Liver (tissue), 9 donors: ENCODE results near the gene TMPRSS7. TPM values are rescaled to one million over a fixed set of nuclear protein-coding genes. Genes with fewer than 3 reads are reported as not detected.

Experiments used
- DNase-seq: peaks from one replicate; pipeline ENCODE4 v3.0.0-alpha.2; 2017; ENCODE audit warnings: low spot score
- H3K27ac ChIP-seq, 2 donors: one replicate each; pipeline ENCODE4 v1.7.0; 2013; ENCODE audit warnings: inconsistent platforms in 2 of 2, low read length in 2 of 2, control low read depth in 1 of 2, low read depth in 1 of 2, mild to moderate bottlenecking in 1 of 2
- H3K27me3 ChIP-seq, 4 donors: one replicate each; pipeline versions ENCODE4 v1.6.1 to v1.7.0; 2013; ENCODE audit warnings: low read length in 3 of 4, inconsistent platforms in 1 of 4, mild to moderate bottlenecking in 1 of 4, moderate library complexity in 1 of 4; ENCODE audit not compliant: control insufficient read depth in 4 of 4, insufficient read depth in 4 of 4
- H3K36me3 ChIP-seq, 4 donors: one replicate each; pipeline versions ENCODE4 v1.6.1 to v1.7.0; 2013; ENCODE audit warnings: low read length in 3 of 4, mild to moderate bottlenecking in 3 of 4, low read depth in 1 of 4, moderate library complexity in 1 of 4; ENCODE audit not compliant: control insufficient read depth in 4 of 4, insufficient read depth in 3 of 4
- H3K4me1 ChIP-seq, 4 donors: one replicate each; pipeline versions ENCODE4 v1.6.1 to v1.7.0; 2013; ENCODE audit warnings: low read length in 3 of 4, mild to moderate bottlenecking in 3 of 4, moderate library complexity in 1 of 4; ENCODE audit not compliant: control insufficient read depth in 4 of 4, insufficient read depth in 4 of 4
- H3K4me3 ChIP-seq, 3 donors: one replicate each; pipeline versions ENCODE4 v1.6.1 to v1.7.0; 2013; ENCODE audit warnings: low read length in 3 of 3, control low read depth in 1 of 3, low read depth in 1 of 3, mild to moderate bottlenecking in 1 of 3
- H3K9ac ChIP-seq, 2 donors: one replicate each; pipeline ENCODE4 v1.7.0; 2013; ENCODE audit warnings: low read length in 2 of 2, mild to moderate bottlenecking in 2 of 2, moderate library complexity in 2 of 2, control low read depth in 1 of 2, low read depth in 1 of 2
- H3K9me3 ChIP-seq, 4 donors: one replicate each; pipeline versions ENCODE4 v1.6.1 to v1.7.0; 2013; ENCODE audit warnings: low read length in 3 of 4; ENCODE audit not compliant: control insufficient read depth in 4 of 4
- ATF3 ChIP-seq: IDR thresholded peaks from 2 replicates; pipeline ENCODE4 v1.6.1; 2016; ENCODE audit warnings: antibody characterized with exemption
- CTCF ChIP-seq: fragments of 150-350 bp; IDR thresholded peaks from 2 replicates; pipeline ENCODE4 v1.5.1; 2017; ENCODE audit warnings: improper control_type of control experiment, low read depth, low read length; ENCODE audit not compliant: missing input control
- FOXA1 ChIP-seq: IDR thresholded peaks from 2 replicates; pipeline ENCODE4 v1.6.1; 2016; ENCODE audit warnings: antibody characterized with exemption
- GABPA ChIP-seq, 2 donors: IDR thresholded peaks in 1 of 2; conservative IDR thresholded peaks in 1 of 2; 2 replicates each; pipeline ENCODE4 v1.6.1; 2016; ENCODE audit warnings: antibody characterized with exemption in 2 of 2, mild to moderate bottlenecking in 1 of 2, moderate library complexity in 1 of 2
- HNF4A ChIP-seq, 2 donors: conservative IDR thresholded peaks; 2 replicates each; pipeline ENCODE4 v1.6.1; 2016; ENCODE audit warnings: antibody characterized with exemption in 2 of 2, mild to moderate bottlenecking in 2 of 2
- HNF4G ChIP-seq: IDR thresholded peaks from 2 replicates; pipeline ENCODE4 v1.6.1; 2016; ENCODE audit warnings: antibody characterized with exemption
- JUND ChIP-seq, 2 donors: IDR thresholded peaks; 2 replicates each; pipeline ENCODE4 v1.6.1; 2016; ENCODE audit warnings: antibody characterized with exemption in 2 of 2
- RAD21 ChIP-seq, 2 donors: IDR thresholded peaks; 2 replicates each; pipeline ENCODE4 v1.6.1; 2016; ENCODE audit warnings: antibody characterized with exemption in 2 of 2, mild to moderate bottlenecking in 2 of 2
- RXRA ChIP-seq, 2 donors: IDR thresholded peaks; 2 replicates each; pipeline ENCODE4 v1.6.1; 2017 to 2018; ENCODE audit warnings: antibody characterized with exemption in 2 of 2, mild to moderate bottlenecking in 1 of 2
- YY1 ChIP-seq: IDR thresholded peaks from 2 replicates; pipeline ENCODE4 v1.6.1; 2016; ENCODE audit warnings: antibody characterized with exemption, mild to moderate bottlenecking
- ZBTB33 ChIP-seq: IDR thresholded peaks from 2 replicates; pipeline ENCODE4 v1.6.1; 2016; ENCODE audit warnings: antibody characterized with exemption
- WGBS: extraction: QIAGEN DNeasy Blood & Tissue Kit; methylation state at CpG from one replicate; pipeline ENCODE4 v1.1.7; 2013; 5-methylcytosine and 5-hydroxymethylcytosine counted together
- polyA plus RNA-seq, 2 donors: library from polyadenylated mRNA; stranded (reverse) in 1 of 2; unstranded in 1 of 2; fragments of 200-250 nt in 1 of 2; fragments of >200 nt in 1 of 2; fragmentation: Nextera tagmentation in 1 of 2; extraction: Ambion mirVana in 1 of 2; gene quantifications; one replicate each; pipeline versions ENCODE4 v1.2.1 to v1.2.3, GENCODE V29; 2013 to 2015
- total RNA-seq, 2 donors: library from RNA; depleted of rRNA; stranded (reverse); fragments of >200 nt; gene quantifications; one replicate each; pipeline ENCODE4 v1.2.3, GENCODE V29; 2014
- donor health status: healthy.
- donor health status: healthy.
- donor health status: healthy.
- donor health status: healthy.
- donor health status: healthy.

The TMPRSS7 gene
- total and polyA plus RNA-seq, 4 donors = not detected

GRCh38 chr3:111989061-111989678, 45.4 kb upstream of the TMPRSS7 start:
- DNase-seq = no peak
- H3K4me3 ChIP-seq = no peak overlapping the region
- peaks cover 0 to 2% (median 0%) of the 10 kb centered on the region in 4 donors for H3K4me1 ChIP-seq
- WGBS = 61% methylated on average over 3 of the region's 3 CpGs
- TF ChIP-seq CTCF (peak; percentile 67), HNF4G (no peak), RAD21 (IDR thresholded peaks at IDR 0.05) (peak; percentile 92)
- H3K9me3 ChIP-seq = no peaks in the 10 kb centered on the region
- no peak overlapping the region for H3K27ac ChIP-seq
- H3K9ac ChIP-seq = no peak overlapping the region
- peaks cover 0 to 36% (median 25%) of the 10 kb centered on the region in 4 donors for H3K36me3 ChIP-seq
- H3K27me3 ChIP-seq = no peaks in the 10 kb centered on the region

- Histone ChIP-seq H3K27me3 (no peaks in the 10 kb centered on the region), H3K9ac (no peak overlapping the region), H3K27ac (no peak overlapping the region), H3K4me1 (peaks cover 0 to 2% (median 0%) of the 10 kb centered on the region in 4 donors), H3K9me3 (no peaks in the 10 kb centered on the region), H3K4me3 (no peak overlapping the region), H3K36me3 (peaks cover 0 to 23% (median 14%) of the 10 kb centered on the region in 4 donors)
- TF ChIP-seq HNF4A (conservative IDR thresholded peaks at IDR 0.05) (no peak), ZBTB33 (no peak), FOXA1 (no peak), YY1 (no peak), GABPA (IDR thresholded peaks at IDR 0.05 in 1 of 2, conservative IDR thresholded peaks at IDR 0.05 in 1 of 2) (no peak), JUND (IDR thresholded peaks at IDR 0.05) (no peak), CTCF (no peak), ATF3 (no peak), RAD21 (IDR thresholded peaks at IDR 0.05) (no peak), RXRA (IDR thresholded peaks at IDR 0.05) (no peak), HNF4G (no peak)
- DNase-seq = no peak
- WGBS = 92% methylated on average over 2 of the region's 2 CpGs
Observed at GRCh38 chr3:111993038-111993437, 41.5 kb upstream of the TMPRSS7 start.
